Measurements from ENCODE around the gene OR10G8.

OR10G8 gene

DNA sequence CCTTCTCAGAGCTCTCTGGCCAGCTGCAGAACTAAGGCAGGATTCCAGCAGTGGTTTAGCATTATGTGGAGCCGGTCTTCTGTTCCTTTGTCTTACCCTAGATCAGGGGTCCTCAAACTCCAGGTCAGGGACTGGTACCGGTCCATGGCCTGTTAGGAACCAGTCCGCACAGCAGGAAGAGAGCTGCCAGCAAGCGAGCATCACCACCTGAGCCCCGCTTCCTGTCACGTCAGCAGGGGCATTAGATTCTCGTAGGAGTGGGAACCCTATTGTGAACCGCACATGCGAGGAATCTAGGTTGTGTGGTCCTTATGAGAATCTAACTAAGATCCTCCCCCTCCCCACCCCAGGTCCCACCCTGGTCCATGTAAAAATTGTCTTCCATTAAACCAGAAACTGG is 13.0 kb downstream of the OR10G8 start:
- TF ChIP-seq, protein P1, sequence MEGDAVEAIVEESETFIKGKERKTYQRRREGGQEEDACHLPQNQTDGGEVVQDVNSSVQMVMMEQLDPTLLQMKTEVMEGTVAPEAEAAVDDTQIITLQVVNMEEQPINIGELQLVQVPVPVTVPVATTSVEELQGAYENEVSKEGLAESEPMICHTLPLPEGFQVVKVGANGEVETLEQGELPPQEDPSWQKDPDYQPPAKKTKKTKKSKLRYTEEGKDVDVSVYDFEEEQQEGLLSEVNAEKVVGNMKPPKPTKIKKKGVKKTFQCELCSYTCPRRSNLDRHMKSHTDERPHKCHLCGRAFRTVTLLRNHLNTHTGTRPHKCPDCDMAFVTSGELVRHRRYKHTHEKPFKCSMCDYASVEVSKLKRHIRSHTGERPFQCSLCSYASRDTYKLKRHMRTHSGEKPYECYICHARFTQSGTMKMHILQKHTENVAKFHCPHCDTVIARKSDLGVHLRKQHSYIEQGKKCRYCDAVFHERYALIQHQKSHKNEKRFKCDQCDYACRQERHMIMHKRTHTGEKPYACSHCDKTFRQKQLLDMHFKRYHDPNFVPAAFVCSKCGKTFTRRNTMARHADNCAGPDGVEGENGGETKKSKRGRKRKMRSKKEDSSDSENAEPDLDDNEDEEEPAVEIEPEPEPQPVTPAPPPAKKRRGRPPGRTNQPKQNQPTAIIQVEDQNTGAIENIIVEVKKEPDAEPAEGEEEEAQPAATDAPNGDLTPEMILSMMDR (IDR thresholded peaks at IDR 0.05): no peak
- TF ChIP-seq ZFX (IDR thresholded peaks at IDR 0.05; ENCODE audit: borderline replicate concordance): no peak

DNA sequence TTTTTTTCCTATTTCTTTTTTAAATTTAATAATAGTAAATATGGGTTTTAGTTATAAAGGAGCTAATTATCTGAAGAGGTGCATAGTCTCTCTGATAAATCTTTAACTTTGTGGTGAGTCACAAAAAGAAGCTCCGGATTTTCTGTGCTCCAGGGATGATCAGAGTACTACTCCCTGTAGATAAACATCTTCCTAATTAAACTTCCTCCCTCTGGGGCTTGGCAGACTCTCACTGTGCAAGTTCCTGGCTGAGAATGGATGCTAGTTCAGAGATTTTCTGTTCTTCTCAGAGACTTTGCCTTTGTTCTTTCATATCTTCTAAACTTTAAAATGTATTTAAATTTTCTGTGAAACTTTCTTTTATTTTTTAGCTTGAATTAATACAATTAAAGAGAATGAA is 14.7 kb downstream of the OR10G8 start, which contains the start of gene OR10G7:
Gene OR10G7 (minus strand): TSS at position 72 of the 400 bp plus-strand sequence. CDS start 2,324 bp downstream, outside the sequence.
- no peak for TF ChIP-seq ZFX (IDR thresholded peaks at IDR 0.05; ENCODE audit: borderline replicate concordance)
- TF ChIP-seq, protein P1 (IDR thresholded peaks at IDR 0.05): no peak
- H3K27ac ChIP-seq: no peak within 1 kb of the TSS

More for the DNA sequence above, 13.0 kb downstream of the OR10G8 start:
- no peak overlapping the region for H3K27ac ChIP-seq

DNA sequence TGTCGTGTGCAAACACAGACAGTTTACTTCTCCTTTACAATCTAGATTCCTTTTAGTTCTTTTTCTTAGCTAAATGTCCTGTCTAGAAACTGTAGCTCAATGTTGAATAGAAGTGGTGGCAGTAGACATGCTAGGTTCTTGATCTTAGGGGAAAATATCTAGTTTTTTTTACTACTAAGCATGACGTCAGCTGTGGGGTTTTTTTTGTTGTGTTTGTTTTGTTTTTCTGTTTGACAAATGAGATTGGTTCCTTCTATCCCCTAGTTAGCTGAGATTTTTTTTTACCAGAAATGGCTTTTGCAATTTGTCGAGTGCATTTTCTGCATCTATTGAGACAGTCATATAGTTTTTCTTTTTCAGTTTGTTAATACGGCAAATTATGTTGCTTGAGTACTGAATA is 16.8 kb downstream of the OR10G8 start:
- no peak overlapping the region for H3K27ac ChIP-seq
- no peak for TF ChIP-seq ZFX (IDR thresholded peaks at IDR 0.05; ENCODE audit: borderline replicate concordance)
- TF ChIP-seq, protein P1 (IDR thresholded peaks at IDR 0.05): no peak

DNA sequence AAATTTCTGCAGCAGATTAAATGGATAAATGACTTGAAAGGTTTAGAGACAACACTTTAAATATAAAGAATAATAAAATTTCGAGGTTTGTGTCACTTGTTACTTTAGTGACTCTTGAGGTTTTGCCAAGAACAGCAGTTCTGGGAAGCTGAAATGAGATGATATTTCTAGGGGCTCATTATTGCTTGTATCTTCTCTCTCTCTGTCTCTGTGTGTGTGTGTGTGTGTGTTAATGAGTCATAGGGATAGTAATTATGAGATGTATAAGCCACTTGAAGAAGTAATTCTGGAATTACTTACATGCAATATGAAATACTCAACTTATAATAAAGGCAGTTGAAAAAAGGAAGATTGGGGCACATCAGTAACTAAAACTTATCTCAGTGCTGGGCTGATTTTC is 24.1 kb downstream of the OR10G8 start:
- TF ChIP-seq ZFX (IDR thresholded peaks at IDR 0.05; ENCODE audit: borderline replicate concordance): no peak
- no peak overlapping the region for H3K27ac ChIP-seq

DNA sequence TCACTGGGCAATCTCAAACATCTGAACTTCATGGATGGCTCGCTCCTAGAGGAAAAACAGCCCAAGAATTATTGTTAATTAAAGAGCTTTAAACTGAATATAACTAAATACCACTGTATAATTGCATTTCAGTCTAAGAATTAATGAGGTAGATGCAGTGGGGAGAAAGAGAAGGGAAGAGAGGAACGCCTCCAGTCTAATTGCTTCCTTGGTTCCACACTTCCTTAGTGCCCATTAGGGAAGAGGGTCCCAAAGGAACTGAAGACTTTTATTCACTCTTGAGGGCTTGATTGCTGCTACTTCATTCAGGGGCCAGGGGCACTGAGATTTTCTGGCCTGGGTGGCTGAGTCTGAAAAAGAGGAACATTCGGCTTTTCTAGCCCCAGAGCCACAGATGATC is 26.4 kb downstream of the OR10G8 start:
- TF ChIP-seq ZFX (IDR thresholded peaks at IDR 0.05; ENCODE audit: borderline replicate concordance): no peak
- TF ChIP-seq, protein P1 (IDR thresholded peaks at IDR 0.05): no peak
- no peak overlapping the region for H3K27ac ChIP-seq

DNA sequence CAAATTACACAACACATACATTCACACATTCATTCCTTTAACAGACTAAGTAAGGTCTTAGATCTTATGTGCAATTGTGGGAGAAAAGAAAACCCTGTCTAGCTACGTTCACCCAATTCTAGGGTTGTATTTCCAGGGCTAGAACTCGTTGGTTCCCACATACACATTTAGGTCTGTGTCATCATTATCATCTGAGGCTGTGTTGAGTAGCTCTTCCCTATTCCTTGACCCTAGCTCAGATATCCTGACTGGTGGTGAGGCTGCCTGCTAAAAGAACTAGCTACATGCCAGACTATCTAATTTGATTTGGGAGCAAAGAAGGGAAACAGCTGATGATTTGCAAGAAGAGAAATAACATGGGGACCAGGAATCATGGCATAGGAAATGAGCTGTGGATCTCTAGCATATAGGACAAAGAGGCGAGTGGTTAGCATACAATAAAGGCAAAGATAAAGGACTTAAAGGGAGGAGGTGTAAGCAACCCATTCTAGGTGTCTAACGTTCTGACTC is 42.1 kb downstream of the OR10G8 start:
- TF ChIP-seq ZFX (IDR thresholded peaks at IDR 0.05; ENCODE audit: borderline replicate concordance): no peak
- TF ChIP-seq, protein P1 (IDR thresholded peaks at IDR 0.05): no peak
- no peak overlapping the region for H3K27ac ChIP-seq

DNA sequence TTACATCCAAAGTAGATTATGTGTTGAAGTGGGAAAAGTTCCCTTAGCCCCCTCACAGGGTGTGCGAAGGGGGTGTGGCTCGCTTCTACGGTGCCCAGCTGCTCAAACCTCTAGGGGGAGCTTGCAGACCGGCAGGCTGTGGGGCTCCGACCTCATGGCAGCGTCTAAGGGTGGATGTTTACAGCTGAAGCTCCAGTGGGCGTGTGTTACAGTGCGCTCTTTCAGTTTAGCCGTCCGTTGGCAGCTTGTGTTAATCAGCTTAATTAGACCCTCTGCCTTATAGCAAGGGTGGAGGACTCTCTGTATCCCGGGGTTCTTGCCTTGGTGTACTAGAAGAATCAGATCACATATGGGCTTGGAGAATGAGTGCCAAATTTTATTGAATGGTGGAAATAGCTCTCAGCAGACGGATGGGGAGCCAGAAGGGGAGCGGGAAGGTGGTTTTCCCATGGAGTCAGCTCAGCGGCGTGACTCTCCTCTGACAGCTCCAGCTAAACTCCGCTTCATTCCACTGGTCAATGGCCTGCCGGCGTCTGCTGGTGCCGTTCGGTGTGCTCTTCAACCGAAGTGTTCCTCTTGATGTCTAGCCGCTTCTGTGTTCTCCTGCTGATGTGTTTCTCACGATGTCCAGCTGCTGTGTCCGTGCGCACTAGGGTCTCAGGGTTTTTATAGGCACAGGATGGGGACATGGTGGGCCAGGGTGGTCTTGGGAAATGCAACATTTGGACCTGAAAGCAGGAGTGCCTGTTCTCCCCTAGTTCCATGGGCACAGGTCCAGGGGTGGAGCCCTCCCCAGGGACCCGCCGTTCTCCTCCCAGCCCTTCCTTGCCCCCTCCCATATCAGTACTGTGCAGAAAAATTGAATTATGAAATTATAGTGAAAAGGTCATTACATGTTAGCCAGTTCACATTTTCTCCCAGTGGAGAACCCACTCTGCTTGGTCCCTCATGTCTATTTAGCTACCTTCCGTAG is 43.1 kb downstream of the OR10G8 start:
- TF ChIP-seq ZFX (IDR thresholded peaks at IDR 0.05; ENCODE audit: borderline replicate concordance): no peak
- TF ChIP-seq, protein P1 (IDR thresholded peaks at IDR 0.05): peak; percentile 86
- no peak overlapping the region for H3K27ac ChIP-seq

Data from 22Rv1 (cell line).